ENCODE measurements around the gene SRSF3. TPM values are rescaled to one million over a fixed set of nuclear protein-coding genes. Genes with fewer than 3 reads are reported as not detected.
A peak's percentile ranks its signal among the peaks of the same experiment; 100 is the strongest.
"Not testable (repeated sequence)": the region's sequence is repeated elsewhere in the genome, so short reads cannot be mapped to it uniquely, and the experiment has no call there.

SRSF3 gene
- total RNA-seq, 1 experiment from 2014 or later = 425 TPM

DNA sequence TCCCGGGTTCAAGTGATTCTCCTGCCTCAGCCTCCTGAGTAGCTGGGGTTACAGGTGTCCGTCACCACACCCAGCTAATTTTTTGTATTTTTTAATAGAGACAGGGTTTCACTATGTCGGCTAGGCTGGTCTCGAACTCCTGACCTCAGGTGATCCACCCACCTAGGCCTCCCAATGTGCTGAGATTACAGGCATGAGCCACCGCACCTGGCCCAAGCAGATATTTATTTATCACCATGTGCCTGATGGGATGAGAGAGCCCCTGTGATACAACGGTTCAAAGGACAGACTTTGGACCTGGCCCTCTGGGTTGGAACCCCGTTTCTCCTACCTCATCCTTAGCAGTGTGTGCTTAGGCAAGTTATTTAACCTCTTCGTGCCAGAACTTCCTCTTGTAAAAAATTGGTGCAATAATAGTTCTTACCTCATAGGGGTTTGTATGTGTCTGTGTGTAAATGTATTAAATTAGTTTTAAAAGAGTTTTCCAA, 27.7 kb upstream of the SRSF3 start:
- TF ChIP-seq, protein P1, sequence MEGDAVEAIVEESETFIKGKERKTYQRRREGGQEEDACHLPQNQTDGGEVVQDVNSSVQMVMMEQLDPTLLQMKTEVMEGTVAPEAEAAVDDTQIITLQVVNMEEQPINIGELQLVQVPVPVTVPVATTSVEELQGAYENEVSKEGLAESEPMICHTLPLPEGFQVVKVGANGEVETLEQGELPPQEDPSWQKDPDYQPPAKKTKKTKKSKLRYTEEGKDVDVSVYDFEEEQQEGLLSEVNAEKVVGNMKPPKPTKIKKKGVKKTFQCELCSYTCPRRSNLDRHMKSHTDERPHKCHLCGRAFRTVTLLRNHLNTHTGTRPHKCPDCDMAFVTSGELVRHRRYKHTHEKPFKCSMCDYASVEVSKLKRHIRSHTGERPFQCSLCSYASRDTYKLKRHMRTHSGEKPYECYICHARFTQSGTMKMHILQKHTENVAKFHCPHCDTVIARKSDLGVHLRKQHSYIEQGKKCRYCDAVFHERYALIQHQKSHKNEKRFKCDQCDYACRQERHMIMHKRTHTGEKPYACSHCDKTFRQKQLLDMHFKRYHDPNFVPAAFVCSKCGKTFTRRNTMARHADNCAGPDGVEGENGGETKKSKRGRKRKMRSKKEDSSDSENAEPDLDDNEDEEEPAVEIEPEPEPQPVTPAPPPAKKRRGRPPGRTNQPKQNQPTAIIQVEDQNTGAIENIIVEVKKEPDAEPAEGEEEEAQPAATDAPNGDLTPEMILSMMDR (IDR thresholded peaks at IDR 0.05; ENCODE audit: insufficient read depth in 1 of 2, low read depth in 1 of 2, low read length in 1 of 2, severe bottlenecking in 1 of 2, unreplicated experiment in 1 of 2) = no peak

DNA sequence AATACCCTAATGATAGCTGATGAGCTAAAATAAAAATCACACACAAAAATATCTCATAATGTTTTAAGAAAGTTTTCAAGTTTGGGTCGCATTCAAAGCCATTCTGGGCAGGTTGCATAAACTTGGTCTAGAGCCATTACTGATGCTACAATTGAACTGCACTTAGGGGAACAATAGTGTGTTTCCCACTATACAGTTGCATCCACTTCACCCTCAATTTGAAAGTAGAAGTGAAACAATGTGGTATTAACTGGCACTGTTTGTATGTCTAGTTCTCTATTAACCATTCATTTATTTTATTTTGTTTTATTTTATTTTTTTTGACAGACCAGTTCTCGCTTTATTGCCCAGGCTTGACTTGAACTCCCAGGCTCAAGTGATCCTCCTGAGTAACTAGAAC, 23.9 kb upstream of the SRSF3 start:
- POLR2A ChIA-PET = no interaction called here
- no peak overlapping the region for H3K27ac Mint-ChIP-seq (ENCODE audit: unreplicated experiment)
- no peak for DNase-seq
- Histone ChIP-seq H3K4me1 (peaks cover 9% of the 10 kb centered on the region; the same call in 1 of the 2 replicates), H3K27me3 (replicated peaks; ENCODE audit: control insufficient read depth, insufficient read depth, low read length) (no peaks in the 10 kb centered on the region), H3K9me3 (peaks cover 2% of the 10 kb centered on the region; the same call in 1 of the 2 replicates), H3K4me3 (ENCODE audit: low read depth, low read length) (no peak overlapping the region), H3K36me3 (ENCODE audit: control insufficient read depth, insufficient read depth, low read length) (no peaks in the 10 kb centered on the region)
- H3K9me3 Mint-ChIP-seq (ENCODE audit: unreplicated experiment) = no peaks in the 10 kb centered on the region
- H3K36me3 Mint-ChIP-seq (ENCODE audit: insufficient read depth, unreplicated experiment) = no peaks in the 10 kb centered on the region
- TF ChIP-seq, protein P1 (IDR thresholded peaks at IDR 0.05; ENCODE audit: insufficient read depth in 1 of 2, low read depth in 1 of 2, low read length in 1 of 2, severe bottlenecking in 1 of 2, unreplicated experiment in 1 of 2) = no peak
- CTCF ChIA-PET = no interaction called here
- intact Hi-C loops (cut with micrococcal nuclease; ENCODE audit: unreplicated experiment) = no loop called here
- H3K4me3 Mint-ChIP-seq (ENCODE audit: unreplicated experiment) = no peak overlapping the region
- no TSS peak for BruUV-seq (replicated peaks)
- no peaks in the 10 kb centered on the region for H3K4me1 Mint-ChIP-seq (ENCODE audit: low read depth, unreplicated experiment)
- H3K27me3 Mint-ChIP-seq (ENCODE audit: insufficient read depth, unreplicated experiment) = no peaks in the 10 kb centered on the region

More for the DNA sequence above, 27.7 kb upstream of the SRSF3 start:
- H3K27me3 ChIP-seq (replicated peaks; ENCODE audit: control insufficient read depth, insufficient read depth, low read length) = no peaks in the 10 kb centered on the region
- no peaks in the 10 kb centered on the region for H3K36me3 ChIP-seq (ENCODE audit: control insufficient read depth, insufficient read depth, low read length)
- no peaks in the 10 kb centered on the region for H3K9me3 Mint-ChIP-seq (ENCODE audit: unreplicated experiment)
- H3K9me3 ChIP-seq = no peaks in the 10 kb centered on the region
- H3K4me3 ChIP-seq (ENCODE audit: low read depth, low read length) = no peak overlapping the region
- no peak overlapping the region for H3K27ac Mint-ChIP-seq (ENCODE audit: unreplicated experiment)
- peaks cover 17% of the 10 kb centered on the region for H3K4me1 Mint-ChIP-seq (ENCODE audit: low read depth, unreplicated experiment)
- peak in 1 of 2 experiments; percentile 51 for DNase-seq
- no TSS peak for BruUV-seq (replicated peaks)
- ChIA-PET POLR2A (no interaction called here), CTCF (no interaction called here)
- intact Hi-C loops (cut with micrococcal nuclease; ENCODE audit: unreplicated experiment) = no loop called here
- H3K4me1 ChIP-seq = 0 out of 2 replicates have a peak, but pooled peaks cover 6% of the 10 kb centered on the region
- H3K27me3 Mint-ChIP-seq (ENCODE audit: insufficient read depth, unreplicated experiment) = no peaks in the 10 kb centered on the region
- no peak overlapping the region for H3K4me3 Mint-ChIP-seq (ENCODE audit: unreplicated experiment)
- H3K36me3 Mint-ChIP-seq (ENCODE audit: insufficient read depth, unreplicated experiment) = no peaks in the 10 kb centered on the region

DNA sequence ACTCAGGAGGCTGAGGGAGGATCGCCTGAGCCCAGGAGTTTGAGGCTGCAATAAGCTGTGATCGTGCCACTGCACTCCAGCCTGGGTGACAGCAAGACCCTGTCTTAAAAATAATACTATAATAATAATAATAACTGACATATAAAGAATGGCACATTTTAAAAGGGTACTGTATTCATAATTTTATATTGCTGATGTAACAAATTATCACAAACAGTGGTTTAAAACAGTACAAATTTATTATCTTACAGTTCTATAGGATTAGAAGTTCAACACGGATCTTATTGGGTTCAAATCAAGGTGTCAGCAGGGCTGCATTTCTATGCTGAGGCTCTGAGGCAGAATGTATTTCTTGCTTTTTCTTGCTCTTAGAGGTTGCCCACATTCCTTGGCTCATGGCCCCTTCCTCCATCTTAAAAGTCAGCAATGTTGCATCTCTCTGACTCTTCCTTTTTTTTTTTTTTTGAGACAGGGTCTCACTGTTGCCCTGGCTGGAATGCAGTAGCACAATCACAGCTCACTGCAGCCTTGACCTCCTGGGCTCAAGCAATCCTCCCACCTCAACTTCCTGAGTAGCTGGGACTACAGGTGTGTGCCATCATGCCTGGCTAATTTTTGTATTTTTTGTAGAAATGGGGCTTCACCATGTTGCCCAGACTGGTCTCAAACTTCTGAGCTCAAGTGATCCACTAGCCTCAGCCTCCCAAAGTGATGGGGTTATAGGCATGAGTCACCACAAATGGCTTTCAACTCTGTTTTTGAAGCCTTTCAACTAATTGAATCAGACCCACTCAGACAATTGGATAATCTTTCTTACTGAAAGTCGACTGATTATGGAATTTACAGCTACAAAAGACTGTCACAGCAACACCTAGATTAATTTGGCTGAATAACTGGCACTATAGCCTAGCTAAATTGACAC, 22.8 kb upstream of the SRSF3 start:
- Mint-ChIP-seq H3K9me3 (ENCODE audit: unreplicated experiment) (no peaks in the 10 kb centered on the region), H3K4me3 (ENCODE audit: unreplicated experiment) (no peak overlapping the region), H3K36me3 (ENCODE audit: insufficient read depth, unreplicated experiment) (no peaks in the 10 kb centered on the region), H3K27me3 (ENCODE audit: insufficient read depth, unreplicated experiment) (no peaks in the 10 kb centered on the region), H3K4me1 (ENCODE audit: low read depth, unreplicated experiment) (no peaks in the 10 kb centered on the region), H3K27ac (ENCODE audit: unreplicated experiment) (no peak overlapping the region)
- ChIA-PET POLR2A (no interaction called here), CTCF (interaction anchor here (0.7 to 1.0 kb wide), 2 partner anchors 11 to 171 kb away, joined by 3 to 4 read pairs; no protein-coding TSS in a partner anchor)
- H3K27me3 ChIP-seq (replicated peaks; ENCODE audit: control insufficient read depth, insufficient read depth, low read length) = no peaks in the 10 kb centered on the region
- no peaks in the 10 kb centered on the region for H3K36me3 ChIP-seq (ENCODE audit: control insufficient read depth, insufficient read depth, low read length)
- no peak overlapping the region for H3K4me3 ChIP-seq (ENCODE audit: low read depth, low read length)
- H3K4me1 ChIP-seq = peaks cover 9% of the 10 kb centered on the region; the same call in 1 of the 2 replicates
- no TSS peak for BruUV-seq (replicated peaks)
- no peak for DNase-seq
- H3K9me3 ChIP-seq = peaks cover 2% of the 10 kb centered on the region; the same call in 1 of the 2 replicates
- intact Hi-C loops (cut with micrococcal nuclease; ENCODE audit: unreplicated experiment) = no loop called here
- TF ChIP-seq, protein P1 (IDR thresholded peaks at IDR 0.05; ENCODE audit: insufficient read depth in 1 of 2, low read depth in 1 of 2, low read length in 1 of 2, severe bottlenecking in 1 of 2, unreplicated experiment in 1 of 2) = no peak

DNA sequence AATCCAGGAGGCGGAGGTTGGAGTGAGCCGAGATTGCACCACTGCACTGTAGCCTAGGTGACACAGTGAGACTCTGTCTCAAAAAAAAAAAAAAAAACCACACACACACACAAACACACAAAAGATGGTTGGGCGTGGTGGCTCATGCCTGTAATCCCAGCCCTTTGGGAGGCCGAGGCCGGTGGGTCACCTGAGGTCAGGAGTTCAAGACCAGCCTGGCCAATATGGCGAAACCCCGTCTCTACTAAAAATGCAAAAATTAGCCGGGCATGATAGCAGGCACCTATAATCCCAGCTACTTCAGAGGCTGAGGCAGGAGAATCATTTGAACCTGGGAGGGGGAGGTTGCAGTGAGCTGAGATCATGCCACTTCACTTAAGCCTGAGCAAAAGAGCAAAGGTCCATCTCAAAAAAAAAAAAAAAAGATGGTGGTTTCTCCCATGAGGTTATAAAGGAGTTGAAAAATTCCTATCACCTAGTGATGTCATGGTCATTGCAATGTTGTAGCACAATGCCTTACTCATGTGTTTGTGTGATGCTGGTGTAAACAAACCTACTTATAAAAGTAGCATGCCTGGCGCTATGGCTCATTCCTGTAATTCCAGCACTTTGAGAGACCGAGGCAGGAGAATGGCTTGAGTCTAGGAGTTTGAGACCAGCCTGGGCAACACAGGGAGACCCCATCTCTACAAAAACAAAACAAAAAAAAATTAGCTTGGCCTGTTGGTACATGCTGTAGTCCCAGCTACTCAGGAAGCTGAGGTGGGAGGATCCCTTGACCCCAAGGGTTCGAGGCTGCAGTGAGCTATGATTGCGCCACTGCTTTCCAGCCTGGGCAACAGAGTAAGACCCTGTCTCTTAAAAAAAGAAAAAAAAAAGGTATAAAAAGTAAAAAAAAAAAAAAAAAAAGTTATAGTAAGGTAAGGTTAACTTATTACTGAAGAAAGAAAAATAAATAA, 21.5 kb upstream of the SRSF3 start:
- H3K27ac Mint-ChIP-seq (ENCODE audit: unreplicated experiment); H3K36me3 Mint-ChIP-seq (ENCODE audit: insufficient read depth, unreplicated experiment); intact Hi-C loops (cut with micrococcal nuclease; ENCODE audit: unreplicated experiment); H3K27me3 ChIP-seq (replicated peaks; ENCODE audit: control insufficient read depth, insufficient read depth, low read length); H3K4me1 Mint-ChIP-seq (ENCODE audit: low read depth, unreplicated experiment); H3K4me3 Mint-ChIP-seq (ENCODE audit: unreplicated experiment); H3K9me3 ChIP-seq; H3K27me3 Mint-ChIP-seq (ENCODE audit: insufficient read depth, unreplicated experiment); BruUV-seq (replicated peaks); DNase-seq; CTCF ChIA-PET; H3K4me3 ChIP-seq (ENCODE audit: low read depth, low read length); H3K9me3 Mint-ChIP-seq (ENCODE audit: unreplicated experiment); H3K36me3 ChIP-seq (ENCODE audit: control insufficient read depth, insufficient read depth, low read length); POLR2A ChIA-PET: not testable (repeated sequence)
- peaks cover 17% of the 10 kb centered on the region for H3K4me1 ChIP-seq
